Mesenchymal stem cell (in vitro differentiated cells and primary cell): ENCODE data around the gene RNF220.
A peak's percentile ranks its signal among the peaks of the same experiment; 100 is the strongest.

ENCODE experiments used
- DNase-seq: peaks from one replicate; pipeline ENCODE4 v3.0.0-alpha.2; 2013
- H2AFZ ChIP-seq: one replicate; pipeline ENCODE4 v1.6.1; 2013; ENCODE audit warnings: low read depth, mild to moderate bottlenecking, control low read depth, inconsistent platforms, low read length, moderate library complexity
- H2AK5ac ChIP-seq: 2 replicates; pipeline ENCODE4 v1.6.1; 2013; ENCODE audit warnings: low read length, moderate library complexity, mild to moderate bottlenecking, inconsistent platforms; ENCODE audit not compliant: severe bottlenecking
- H2BK120ac ChIP-seq: one replicate; pipeline ENCODE4 v1.6.1; 2013; ENCODE audit warnings: low read depth, mild to moderate bottlenecking, inconsistent platforms, low read length, moderate library complexity
- H2BK12ac ChIP-seq, 2 experiments: one replicate each; pipeline ENCODE4 v1.6.1; 2013; ENCODE audit warnings: inconsistent platforms in 2 of 2, low read length in 2 of 2, mild to moderate bottlenecking in 2 of 2, moderate library complexity in 2 of 2, control low read depth in 1 of 2
- H2BK15ac ChIP-seq: one replicate; pipeline ENCODE4 v1.6.1; 2013; ENCODE audit warnings: mild to moderate bottlenecking, low read depth, inconsistent platforms; ENCODE audit not compliant: poor library complexity, severe bottlenecking
- H2BK5ac ChIP-seq: 2 replicates; pipeline ENCODE4 v1.6.1; 2013; ENCODE audit warnings: low read depth, mild to moderate bottlenecking, low read length, control low read depth, inconsistent platforms; ENCODE audit not compliant: poor library complexity, severe bottlenecking
- H3K14ac ChIP-seq, 2 experiments: one replicate each; pipeline ENCODE4 v1.6.1; 2013; ENCODE audit warnings: inconsistent platforms in 2 of 2, low read length in 2 of 2, control low read depth in 1 of 2, mild to moderate bottlenecking in 1 of 2, moderate library complexity in 1 of 2
- H3K18ac ChIP-seq, 2 experiments: one replicate each; pipeline ENCODE4 v1.6.1; 2013; ENCODE audit warnings: inconsistent platforms in 2 of 2, low read length in 2 of 2, control low read depth in 1 of 2, low read depth in 1 of 2, mild to moderate bottlenecking in 1 of 2
- H3K23ac ChIP-seq, 2 experiments: one replicate each; pipeline ENCODE4 v1.6.1; 2013; ENCODE audit warnings: inconsistent platforms in 2 of 2, low read length in 2 of 2, mild to moderate bottlenecking in 2 of 2, moderate library complexity in 2 of 2, control low read depth in 1 of 2
- H3K27ac ChIP-seq: 2 replicates; pipeline ENCODE4 v1.5.1; 2013; ENCODE audit warnings: mild to moderate bottlenecking, moderate library complexity, low read length, control low read depth, inconsistent platforms; ENCODE audit not compliant: poor library complexity, severe bottlenecking
- H3K27me3 ChIP-seq, 2 experiments: 2 replicates each; pipeline versions ENCODE4 v1.6.1 to v1.7.0; 2013; ENCODE audit warnings: low read length in 2 of 2, mild to moderate bottlenecking in 2 of 2, moderate library complexity in 2 of 2, control low read depth in 1 of 2, inconsistent platforms in 1 of 2; ENCODE audit not compliant: control insufficient read depth in 1 of 2, insufficient read depth in 1 of 2
- H3K36me3 ChIP-seq, 2 experiments: 2 replicates each; pipeline versions ENCODE4 v1.6.1 to v1.7.0; 2013; ENCODE audit warnings: low read length in 2 of 2, control low read depth in 1 of 2, inconsistent platforms in 1 of 2, low read depth in 1 of 2, mild to moderate bottlenecking in 1 of 2; ENCODE audit not compliant: insufficient read depth in 2 of 2, control insufficient read depth in 1 of 2
- H3K4ac ChIP-seq, 2 experiments: one replicate each; pipeline ENCODE4 v1.6.1; 2013; ENCODE audit warnings: inconsistent platforms in 2 of 2, low read length in 2 of 2, mild to moderate bottlenecking in 2 of 2, moderate library complexity in 2 of 2, control low read depth in 1 of 2, low read depth in 1 of 2
- H3K4me1 ChIP-seq: 2 replicates; pipeline ENCODE4 v1.6.1; 2013; ENCODE audit warnings: low read depth, low read length, control low read depth; ENCODE audit not compliant: control insufficient read depth, insufficient read depth
- H3K4me2 ChIP-seq: 2 replicates; pipeline ENCODE4 v1.6.1; 2013; ENCODE audit warnings: low read length, mild to moderate bottlenecking, inconsistent platforms; ENCODE audit not compliant: poor library complexity, severe bottlenecking
- H3K4me3 ChIP-seq, 2 experiments: 2 replicates each; pipeline versions ENCODE4 v1.5.1 to v1.7.0; 2013; ENCODE audit warnings: low read length in 2 of 2, mild to moderate bottlenecking in 2 of 2, control low read depth in 1 of 2, low read depth in 1 of 2; ENCODE audit not compliant: insufficient read depth in 1 of 2
- H3K79me1 ChIP-seq: replicated peaks from 2 replicates; pipeline ENCODE4 v1.6.1; 2013; ENCODE audit warnings: mild to moderate bottlenecking, control low read depth, low read length, inconsistent platforms; ENCODE audit not compliant: poor library complexity, severe bottlenecking
- H3K9ac ChIP-seq: 2 replicates; pipeline ENCODE4 v1.7.0; 2013; ENCODE audit warnings: mild to moderate bottlenecking, low read length, moderate library complexity
- H3K9me3 ChIP-seq: 2 replicates; pipeline ENCODE4 v1.7.0; 2013; ENCODE audit warnings: mild to moderate bottlenecking, low read length; ENCODE audit not compliant: control insufficient read depth
- H4K8ac ChIP-seq: one replicate; pipeline ENCODE4 v1.6.1; 2013; ENCODE audit warnings: inconsistent platforms, mild to moderate bottlenecking, low read length, moderate library complexity
- H4K91ac ChIP-seq: one replicate; pipeline ENCODE4 v1.6.1; 2013; ENCODE audit warnings: mild to moderate bottlenecking, low read length, inconsistent platforms
- WGBS: methylation state at CpG from one replicate; pipeline ENCODE4 v1.1.7; 2013; ENCODE audit warnings: mixed read lengths; 5-methylcytosine and 5-hydroxymethylcytosine counted together

Gene RNF220

DNA sequence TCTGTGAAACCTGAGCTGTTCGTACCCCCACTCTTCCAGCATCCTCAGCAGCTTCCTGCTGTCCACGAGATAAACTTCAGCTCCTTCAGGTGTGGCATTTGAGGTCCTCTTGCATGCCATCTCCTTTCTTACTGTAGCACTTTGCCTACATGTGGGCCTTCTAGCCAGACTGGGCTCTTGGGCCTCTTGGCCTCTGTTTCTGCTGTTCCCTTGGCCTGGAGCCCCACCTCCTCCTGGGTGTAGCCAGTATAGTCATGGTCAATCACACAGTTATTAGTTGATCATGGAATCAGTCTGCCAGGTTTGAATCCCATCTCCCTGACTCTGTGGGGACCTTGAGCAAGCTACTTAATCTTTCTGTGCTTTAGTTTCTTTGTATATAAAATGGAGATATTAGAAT is 242.8 kb downstream of the RNF220 start:
- no peak overlapping the region for H3K4me3 ChIP-seq
- WGBS, result 93% methylated on average over 2 of the region's 2 CpGs

DNA sequence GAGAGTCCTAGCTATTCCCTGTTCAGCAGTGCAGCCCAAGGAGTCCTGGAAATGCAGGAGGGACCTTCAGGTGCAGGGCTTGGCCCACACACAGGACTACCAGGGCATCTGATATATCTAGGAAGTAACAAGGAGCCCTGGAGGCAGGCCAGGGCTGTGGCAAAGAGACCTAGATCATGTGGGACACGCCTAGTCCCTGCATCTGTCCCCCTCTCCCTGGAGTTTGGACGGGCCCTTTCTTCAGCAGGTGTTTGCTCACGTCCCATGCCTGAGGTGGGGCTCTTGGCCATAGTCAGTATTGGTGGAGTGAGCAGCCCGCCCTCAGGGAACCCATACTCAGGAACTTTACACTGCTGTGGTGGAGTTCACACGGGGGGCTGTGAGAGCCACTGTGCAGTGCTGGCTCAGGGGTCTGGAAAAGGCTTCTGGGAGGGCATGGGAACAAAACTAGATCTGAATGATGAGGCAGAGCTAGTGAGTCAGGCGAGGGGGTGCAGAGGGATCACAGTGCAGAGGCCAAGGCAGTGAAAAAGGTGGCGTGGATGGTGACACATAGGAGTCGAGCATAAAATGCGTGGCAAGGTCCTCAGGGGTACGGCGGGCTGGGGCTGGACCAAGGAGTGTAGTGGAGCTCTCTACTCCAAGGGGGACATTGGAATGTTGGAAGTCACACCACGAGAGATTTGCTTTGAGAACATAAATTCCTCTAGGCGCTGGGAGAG is 243.6 kb downstream of the RNF220 start:
- Histone ChIP-seq H2AFZ (no peak overlapping the region), H4K91ac (no peak overlapping the region), H3K36me3 (peaks cover 70 to 87% of the 10 kb centered on the region in 2 experiments), H3K18ac (no peak overlapping the region), H2BK120ac (no peak overlapping the region), H3K9ac (no peak overlapping the region), H2BK15ac (no peak overlapping the region), H3K4me3 (no peak overlapping the region), H2AK5ac (no peak overlapping the region), H2BK5ac (no peak overlapping the region), H3K23ac (no peak overlapping the region), H3K27me3 (no peaks in the 10 kb centered on the region), H4K8ac (no peak overlapping the region), H3K4me2 (no peak overlapping the region), H3K79me1 (peaks cover 35% of the 10 kb centered on the region), H3K4ac (no peak overlapping the region), H3K9me3 (no peaks in the 10 kb centered on the region), H3K14ac (no peak overlapping the region), H3K27ac (no peak overlapping the region), H3K4me1 (peaks cover 6% of the 10 kb centered on the region), H2BK12ac (no peak overlapping the region)
- 90% methylated on average over 13 of the region's 13 CpGs for WGBS
- no peak for DNase-seq

More for the DNA sequence above, 242.8 kb downstream of the RNF220 start:
- Histone ChIP-seq H3K36me3 (peaks cover 73 to 86% of the 10 kb centered on the region in 2 experiments), H3K9me3 (no peaks in the 10 kb centered on the region), H2BK120ac (no peak overlapping the region), H3K23ac (no peak overlapping the region), H3K79me1 (peaks cover 39% of the 10 kb centered on the region), H3K4me1 (peaks cover 7% of the 10 kb centered on the region), H2AK5ac (no peak overlapping the region), H2BK5ac (no peak overlapping the region), H4K8ac (no peak overlapping the region), H3K9ac (no peak overlapping the region), H2BK15ac (no peak overlapping the region), H3K4me2 (no peak overlapping the region), H3K18ac (no peak overlapping the region), H2AFZ (no peak overlapping the region), H4K91ac (no peak overlapping the region), H3K27ac (no peak overlapping the region), H3K4ac (no peak overlapping the region), H3K14ac (no peak overlapping the region), H3K27me3 (no peaks in the 10 kb centered on the region), H2BK12ac (no peak overlapping the region)
- no peak for DNase-seq

DNA sequence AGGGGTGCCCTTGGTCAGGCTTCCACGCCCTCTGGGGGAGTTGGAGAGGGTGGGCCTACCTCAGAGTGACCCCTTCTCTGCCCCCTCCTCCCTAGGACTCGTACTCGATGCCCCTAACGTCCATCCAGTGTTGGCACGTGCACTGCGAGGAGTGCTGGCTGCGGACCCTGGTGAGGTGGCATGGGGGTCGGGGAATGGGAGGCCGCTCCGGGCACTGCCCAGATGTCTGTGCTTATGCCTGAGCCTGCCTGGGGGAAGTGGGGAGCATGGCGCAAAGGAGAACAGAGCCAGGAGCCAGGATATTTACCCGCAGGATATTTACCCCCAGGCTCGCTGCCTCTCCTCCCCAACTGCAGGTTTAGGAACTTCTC is 244.7 kb downstream of the RNF220 start:
- Histone ChIP-seq H3K4me3 (peak overlapping the region in 1 of 2 experiments; percentile 21), H2BK5ac (no peak overlapping the region), H3K4me2 (no peak overlapping the region), H3K9me3 (no peaks in the 10 kb centered on the region), H4K8ac (no peak overlapping the region), H4K91ac (no peak overlapping the region), H3K27ac (no peak overlapping the region), H3K4ac (no peak overlapping the region), H3K23ac (peak overlapping the region in 1 of 2 experiments; percentile 42), H2BK120ac (no peak overlapping the region), H2BK12ac (no peak overlapping the region), H3K27me3 (no peaks in the 10 kb centered on the region), H3K14ac (no peak overlapping the region), H3K18ac (no peak overlapping the region), H2AFZ (no peak overlapping the region), H2AK5ac (no peak overlapping the region), H3K36me3 (peaks cover 72 to 84% of the 10 kb centered on the region in 2 experiments), H3K79me1 (peaks cover 28% of the 10 kb centered on the region), H2BK15ac (no peak overlapping the region), H3K4me1 (peaks cover 4% of the 10 kb centered on the region), H3K9ac (no peak overlapping the region)
- WGBS, result 94% methylated on average over 6 of the region's 13 CpGs
- DNase-seq, result no peak

DNA sequence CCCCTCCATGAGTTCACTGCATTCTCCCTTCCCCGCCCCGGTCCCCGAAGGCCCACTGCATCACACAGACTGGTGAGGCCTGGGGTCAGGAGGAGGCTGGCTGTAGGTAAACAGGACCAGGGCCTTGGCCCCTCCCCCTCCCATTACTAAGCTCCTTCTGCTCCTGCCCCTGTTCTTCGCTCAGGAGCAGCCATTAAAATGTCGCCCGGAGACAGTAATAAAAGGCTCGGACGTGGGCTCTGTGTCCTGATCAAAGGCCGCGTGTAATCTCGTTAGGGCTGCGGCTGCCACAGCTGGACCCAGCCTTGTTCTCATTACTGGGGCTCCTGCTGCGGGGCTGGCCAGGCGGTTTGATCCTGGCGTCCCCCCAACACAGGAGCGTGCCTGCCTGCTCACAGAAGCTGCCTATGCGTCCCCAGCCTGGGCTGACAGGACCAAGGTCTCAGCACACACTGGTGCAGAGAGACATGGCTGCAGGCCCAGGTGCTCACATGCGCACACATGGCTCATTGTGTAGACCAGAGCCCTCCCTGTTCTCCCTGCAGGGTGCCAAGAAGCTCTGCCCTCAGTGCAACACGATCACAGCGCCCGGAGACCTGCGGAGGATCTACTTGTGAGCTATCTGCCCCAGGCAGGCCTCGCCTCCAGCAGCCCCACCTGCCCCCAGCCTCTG is 245.2 kb downstream of the RNF220 start:
- Histone ChIP-seq H4K91ac (no peak overlapping the region), H3K18ac (no peak overlapping the region), H3K4me2 (no peak overlapping the region), H3K36me3 (peaks cover 69 to 84% of the 10 kb centered on the region in 2 experiments), H3K9ac (no peak overlapping the region), H2AFZ (no peak overlapping the region), H3K27ac (no peak overlapping the region), H3K4ac (no peak overlapping the region), H3K14ac (no peak overlapping the region), H2BK15ac (no peak overlapping the region), H2BK12ac (no peak overlapping the region), H3K23ac (no peak overlapping the region), H2BK120ac (no peak overlapping the region), H3K4me3 (no peak overlapping the region), H3K27me3 (no peaks in the 10 kb centered on the region), H3K79me1 (peaks cover 26% of the 10 kb centered on the region), H2AK5ac (no peak overlapping the region), H3K9me3 (no peaks in the 10 kb centered on the region), H4K8ac (no peak overlapping the region), H3K4me1 (peaks cover 4% of the 10 kb centered on the region), H2BK5ac (no peak overlapping the region)
- no peak for DNase-seq
- 72% methylated on average over 23 of the region's 23 CpGs for WGBS
